Liver (tissue), 9 donors: ENCODE data around the gene BAG2. TPM values are rescaled to one million over a fixed set of nuclear protein-coding genes. Genes with fewer than 3 reads are reported as not detected.

Source experiments
- DNase-seq: peaks from one replicate; pipeline ENCODE4 v3.0.0-alpha.2; 2017; ENCODE audit warnings: low spot score
- H3K27ac ChIP-seq, 2 donors: one replicate each; pipeline ENCODE4 v1.7.0; 2013; ENCODE audit warnings: inconsistent platforms in 2 of 2, low read length in 2 of 2, control low read depth in 1 of 2, low read depth in 1 of 2, mild to moderate bottlenecking in 1 of 2
- H3K27me3 ChIP-seq, 4 donors: one replicate each; pipeline versions ENCODE4 v1.6.1 to v1.7.0; 2013; ENCODE audit warnings: low read length in 3 of 4, inconsistent platforms in 1 of 4, mild to moderate bottlenecking in 1 of 4, moderate library complexity in 1 of 4; ENCODE audit not compliant: control insufficient read depth in 4 of 4, insufficient read depth in 4 of 4
- H3K36me3 ChIP-seq, 4 donors: one replicate each; pipeline versions ENCODE4 v1.6.1 to v1.7.0; 2013; ENCODE audit warnings: low read length in 3 of 4, mild to moderate bottlenecking in 3 of 4, low read depth in 1 of 4, moderate library complexity in 1 of 4; ENCODE audit not compliant: control insufficient read depth in 4 of 4, insufficient read depth in 3 of 4
- H3K4me1 ChIP-seq, 4 donors: one replicate each; pipeline versions ENCODE4 v1.6.1 to v1.7.0; 2013; ENCODE audit warnings: low read length in 3 of 4, mild to moderate bottlenecking in 3 of 4, moderate library complexity in 1 of 4; ENCODE audit not compliant: control insufficient read depth in 4 of 4, insufficient read depth in 4 of 4
- H3K4me3 ChIP-seq, 3 donors: one replicate each; pipeline versions ENCODE4 v1.6.1 to v1.7.0; 2013; ENCODE audit warnings: low read length in 3 of 3, control low read depth in 1 of 3, low read depth in 1 of 3, mild to moderate bottlenecking in 1 of 3
- H3K9ac ChIP-seq, 2 donors: one replicate each; pipeline ENCODE4 v1.7.0; 2013; ENCODE audit warnings: low read length in 2 of 2, mild to moderate bottlenecking in 2 of 2, moderate library complexity in 2 of 2, control low read depth in 1 of 2, low read depth in 1 of 2
- H3K9me3 ChIP-seq, 4 donors: one replicate each; pipeline versions ENCODE4 v1.6.1 to v1.7.0; 2013; ENCODE audit warnings: low read length in 3 of 4; ENCODE audit not compliant: control insufficient read depth in 4 of 4
- EGR1 ChIP-seq, 2 donors: IDR thresholded peaks; 2 replicates each; pipeline ENCODE4 v1.6.1; 2016 to 2018; ENCODE audit warnings: antibody characterized with exemption in 2 of 2, low read depth in 2 of 2
- GABPA ChIP-seq, 2 donors: IDR thresholded peaks in 1 of 2; conservative IDR thresholded peaks in 1 of 2; 2 replicates each; pipeline ENCODE4 v1.6.1; 2016; ENCODE audit warnings: antibody characterized with exemption in 2 of 2, mild to moderate bottlenecking in 1 of 2, moderate library complexity in 1 of 2
- HNF4G ChIP-seq: IDR thresholded peaks from 2 replicates; pipeline ENCODE4 v1.6.1; 2016; ENCODE audit warnings: antibody characterized with exemption
- JUND ChIP-seq, 2 donors: IDR thresholded peaks; 2 replicates each; pipeline ENCODE4 v1.6.1; 2016; ENCODE audit warnings: antibody characterized with exemption in 2 of 2
- NR2F2 ChIP-seq: IDR thresholded peaks from 2 replicates; pipeline ENCODE4 v1.6.1; 2016; ENCODE audit warnings: antibody characterized with exemption
- RAD21 ChIP-seq, 2 donors: IDR thresholded peaks; 2 replicates each; pipeline ENCODE4 v1.6.1; 2016; ENCODE audit warnings: antibody characterized with exemption in 2 of 2, mild to moderate bottlenecking in 2 of 2
- RXRA ChIP-seq, 2 donors: IDR thresholded peaks; 2 replicates each; pipeline ENCODE4 v1.6.1; 2017 to 2018; ENCODE audit warnings: antibody characterized with exemption in 2 of 2, mild to moderate bottlenecking in 1 of 2
- SP1 ChIP-seq: IDR thresholded peaks from 2 replicates; pipeline ENCODE4 v1.6.1; 2018; ENCODE audit warnings: antibody characterized with exemption, mild to moderate bottlenecking
- YY1 ChIP-seq: IDR thresholded peaks from 2 replicates; pipeline ENCODE4 v1.6.1; 2016; ENCODE audit warnings: antibody characterized with exemption, mild to moderate bottlenecking
- WGBS: extraction: QIAGEN DNeasy Blood & Tissue Kit; methylation state at CpG from one replicate; pipeline ENCODE4 v1.1.7; 2013; 5-methylcytosine and 5-hydroxymethylcytosine counted together
- polyA plus RNA-seq, 2 donors: library from polyadenylated mRNA; stranded (reverse) in 1 of 2; unstranded in 1 of 2; fragments of 200-250 nt in 1 of 2; fragments of >200 nt in 1 of 2; fragmentation: Nextera tagmentation in 1 of 2; extraction: Ambion mirVana in 1 of 2; gene quantifications; one replicate each; pipeline versions ENCODE4 v1.2.1 to v1.2.3, GENCODE V29; 2013 to 2015
- total RNA-seq, 2 donors: library from RNA; depleted of rRNA; stranded (reverse); fragments of >200 nt; gene quantifications; one replicate each; pipeline ENCODE4 v1.2.3, GENCODE V29; 2014
- TF ChIP-seq, protein P1 (sequence below): fragments of 150-350 bp; IDR thresholded peaks from 2 replicates; pipeline ENCODE4 v1.5.1; 2017; ENCODE audit warnings: improper control_type of control experiment, low read depth, low read length; ENCODE audit not compliant: missing input control
- TF ChIP-seq, protein P2 (sequence below): IDR thresholded peaks from 2 replicates; pipeline ENCODE4 v1.6.1; 2016; ENCODE audit warnings: antibody characterized with exemption, mild to moderate bottlenecking
- TF ChIP-seq, protein P3 (sequence below): IDR thresholded peaks from 2 replicates; pipeline ENCODE4 v1.6.1; 2016; ENCODE audit warnings: antibody characterized with exemption
- TF ChIP-seq, protein P4 (sequence below): IDR thresholded peaks from 2 replicates; pipeline ENCODE4 v1.6.1; 2016; ENCODE audit warnings: antibody characterized with exemption
- donor health status: healthy.
- donor health status: healthy.
- donor health status: healthy.
- donor health status: healthy.
- donor health status: healthy.

The BAG2 gene
- total and polyA plus RNA-seq, 4 donors: 1.8 to 4.9 (median 3.1) TPM

DNA sequence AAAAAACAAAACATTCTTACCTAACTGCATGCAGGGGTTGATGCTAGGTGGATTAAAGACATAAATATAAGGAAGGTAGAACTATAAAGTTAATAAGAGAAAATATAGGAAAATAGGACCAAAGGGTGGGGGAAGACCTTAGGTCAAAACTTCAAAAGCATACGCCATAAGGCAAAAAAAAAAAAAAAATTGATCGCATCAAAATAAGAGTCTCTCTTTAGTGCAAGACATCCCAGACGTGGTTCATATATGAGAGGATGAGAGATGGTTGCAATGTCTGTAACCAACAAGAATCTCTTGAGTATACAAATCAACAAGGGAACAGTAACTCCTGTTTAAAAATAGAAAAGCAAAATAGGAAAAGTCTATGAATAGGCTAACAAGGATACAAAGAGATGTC lies 8.5 kb downstream of the BAG2 start:
- peaks cover 0 to 12% (median 10%) of the 10 kb centered on the region in 4 donors for H3K36me3 ChIP-seq
- H3K9ac ChIP-seq: no peak overlapping the region
- H3K9me3 ChIP-seq: no peaks in the 10 kb centered on the region
- DNase-seq: no peak
- no peaks in the 10 kb centered on the region for H3K4me1 ChIP-seq
- no peak overlapping the region for H3K27ac ChIP-seq
- 95% methylated on average over 3 of the region's 3 CpGs for WGBS
- no peaks in the 10 kb centered on the region for H3K27me3 ChIP-seq
- no peak for TF ChIP-seq SP1
- TF ChIP-seq, protein P1, sequence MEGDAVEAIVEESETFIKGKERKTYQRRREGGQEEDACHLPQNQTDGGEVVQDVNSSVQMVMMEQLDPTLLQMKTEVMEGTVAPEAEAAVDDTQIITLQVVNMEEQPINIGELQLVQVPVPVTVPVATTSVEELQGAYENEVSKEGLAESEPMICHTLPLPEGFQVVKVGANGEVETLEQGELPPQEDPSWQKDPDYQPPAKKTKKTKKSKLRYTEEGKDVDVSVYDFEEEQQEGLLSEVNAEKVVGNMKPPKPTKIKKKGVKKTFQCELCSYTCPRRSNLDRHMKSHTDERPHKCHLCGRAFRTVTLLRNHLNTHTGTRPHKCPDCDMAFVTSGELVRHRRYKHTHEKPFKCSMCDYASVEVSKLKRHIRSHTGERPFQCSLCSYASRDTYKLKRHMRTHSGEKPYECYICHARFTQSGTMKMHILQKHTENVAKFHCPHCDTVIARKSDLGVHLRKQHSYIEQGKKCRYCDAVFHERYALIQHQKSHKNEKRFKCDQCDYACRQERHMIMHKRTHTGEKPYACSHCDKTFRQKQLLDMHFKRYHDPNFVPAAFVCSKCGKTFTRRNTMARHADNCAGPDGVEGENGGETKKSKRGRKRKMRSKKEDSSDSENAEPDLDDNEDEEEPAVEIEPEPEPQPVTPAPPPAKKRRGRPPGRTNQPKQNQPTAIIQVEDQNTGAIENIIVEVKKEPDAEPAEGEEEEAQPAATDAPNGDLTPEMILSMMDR: no peak
- TF ChIP-seq EGR1 (IDR thresholded peaks at IDR 0.05; ENCODE audit: low read depth in 2 of 2): no peak
- no peak overlapping the region for H3K4me3 ChIP-seq

DNA sequence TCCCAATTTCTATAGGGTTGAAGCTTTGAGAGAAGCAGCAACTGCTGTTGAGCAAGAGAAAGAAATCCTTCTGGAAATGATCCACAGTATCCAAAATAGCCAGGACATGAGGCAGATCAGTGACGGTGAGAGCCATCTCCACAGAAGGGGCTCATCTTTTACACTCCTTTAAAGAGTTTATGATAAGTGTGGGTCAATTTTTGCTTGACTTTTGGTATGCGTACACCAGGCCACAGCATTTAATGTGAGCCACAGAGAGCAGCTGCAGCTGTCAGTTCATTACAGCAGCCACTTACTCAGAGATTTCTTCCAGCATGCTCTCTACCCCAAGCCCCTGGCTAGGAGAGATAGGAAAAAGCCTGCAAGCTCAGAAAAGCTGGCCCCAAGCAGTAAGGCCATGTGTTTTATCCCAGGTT lies 9.9 kb downstream of the BAG2 start:
- WGBS: 87% methylated on average over 2 of the region's 2 CpGs
- Histone ChIP-seq H3K4me3 (no peak overlapping the region), H3K9me3 (no peaks in the 10 kb centered on the region), H3K36me3 (peaks cover 2 to 12% (median 10%) of the 10 kb centered on the region in 4 donors), H3K4me1 (no peaks in the 10 kb centered on the region), H3K9ac (no peak overlapping the region), H3K27ac (no peak overlapping the region), H3K27me3 (no peaks in the 10 kb centered on the region)
- DNase-seq: no peak
- TF ChIP-seq RAD21 (IDR thresholded peaks at IDR 0.05) (no peak), YY1 (no peak), GABPA (IDR thresholded peaks at IDR 0.05 in 1 of 2, conservative IDR thresholded peaks at IDR 0.05 in 1 of 2) (no peak), EGR1 (IDR thresholded peaks at IDR 0.05; ENCODE audit: low read depth in 2 of 2) (no peak), HNF4G (no peak), RXRA (IDR thresholded peaks at IDR 0.05) (no peak), NR2F2 (no peak), JUND (IDR thresholded peaks at IDR 0.05) (no peak)
- TF ChIP-seq, protein P2, sequence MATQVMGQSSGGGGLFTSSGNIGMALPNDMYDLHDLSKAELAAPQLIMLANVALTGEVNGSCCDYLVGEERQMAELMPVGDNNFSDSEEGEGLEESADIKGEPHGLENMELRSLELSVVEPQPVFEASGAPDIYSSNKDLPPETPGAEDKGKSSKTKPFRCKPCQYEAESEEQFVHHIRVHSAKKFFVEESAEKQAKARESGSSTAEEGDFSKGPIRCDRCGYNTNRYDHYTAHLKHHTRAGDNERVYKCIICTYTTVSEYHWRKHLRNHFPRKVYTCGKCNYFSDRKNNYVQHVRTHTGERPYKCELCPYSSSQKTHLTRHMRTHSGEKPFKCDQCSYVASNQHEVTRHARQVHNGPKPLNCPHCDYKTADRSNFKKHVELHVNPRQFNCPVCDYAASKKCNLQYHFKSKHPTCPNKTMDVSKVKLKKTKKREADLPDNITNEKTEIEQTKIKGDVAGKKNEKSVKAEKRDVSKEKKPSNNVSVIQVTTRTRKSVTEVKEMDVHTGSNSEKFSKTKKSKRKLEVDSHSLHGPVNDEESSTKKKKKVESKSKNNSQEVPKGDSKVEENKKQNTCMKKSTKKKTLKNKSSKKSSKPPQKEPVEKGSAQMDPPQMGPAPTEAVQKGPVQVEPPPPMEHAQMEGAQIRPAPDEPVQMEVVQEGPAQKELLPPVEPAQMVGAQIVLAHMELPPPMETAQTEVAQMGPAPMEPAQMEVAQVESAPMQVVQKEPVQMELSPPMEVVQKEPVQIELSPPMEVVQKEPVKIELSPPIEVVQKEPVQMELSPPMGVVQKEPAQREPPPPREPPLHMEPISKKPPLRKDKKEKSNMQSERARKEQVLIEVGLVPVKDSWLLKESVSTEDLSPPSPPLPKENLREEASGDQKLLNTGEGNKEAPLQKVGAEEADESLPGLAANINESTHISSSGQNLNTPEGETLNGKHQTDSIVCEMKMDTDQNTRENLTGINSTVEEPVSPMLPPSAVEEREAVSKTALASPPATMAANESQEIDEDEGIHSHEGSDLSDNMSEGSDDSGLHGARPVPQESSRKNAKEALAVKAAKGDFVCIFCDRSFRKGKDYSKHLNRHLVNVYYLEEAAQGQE: no peak
- TF ChIP-seq, protein P1: no peak
- TF ChIP-seq, protein P3, sequence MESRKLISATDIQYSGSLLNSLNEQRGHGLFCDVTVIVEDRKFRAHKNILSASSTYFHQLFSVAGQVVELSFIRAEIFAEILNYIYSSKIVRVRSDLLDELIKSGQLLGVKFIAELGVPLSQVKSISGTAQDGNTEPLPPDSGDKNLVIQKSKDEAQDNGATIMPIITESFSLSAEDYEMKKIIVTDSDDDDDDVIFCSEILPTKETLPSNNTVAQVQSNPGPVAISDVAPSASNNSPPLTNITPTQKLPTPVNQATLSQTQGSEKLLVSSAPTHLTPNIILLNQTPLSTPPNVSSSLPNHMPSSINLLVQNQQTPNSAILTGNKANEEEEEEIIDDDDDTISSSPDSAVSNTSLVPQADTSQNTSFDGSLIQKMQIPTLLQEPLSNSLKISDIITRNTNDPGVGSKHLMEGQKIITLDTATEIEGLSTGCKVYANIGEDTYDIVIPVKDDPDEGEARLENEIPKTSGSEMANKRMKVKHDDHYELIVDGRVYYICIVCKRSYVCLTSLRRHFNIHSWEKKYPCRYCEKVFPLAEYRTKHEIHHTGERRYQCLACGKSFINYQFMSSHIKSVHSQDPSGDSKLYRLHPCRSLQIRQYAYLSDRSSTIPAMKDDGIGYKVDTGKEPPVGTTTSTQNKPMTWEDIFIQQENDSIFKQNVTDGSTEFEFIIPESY: no peak
- TF ChIP-seq, protein P4, sequence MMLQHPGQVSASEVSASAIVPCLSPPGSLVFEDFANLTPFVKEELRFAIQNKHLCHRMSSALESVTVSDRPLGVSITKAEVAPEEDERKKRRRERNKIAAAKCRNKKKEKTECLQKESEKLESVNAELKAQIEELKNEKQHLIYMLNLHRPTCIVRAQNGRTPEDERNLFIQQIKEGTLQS: no peak
